OCI-LY1 (cell line): ENCODE measurements around the gene POTEJ.
"Not testable (repeated sequence)": the region's sequence is repeated elsewhere in the genome, so short reads cannot be mapped to it uniquely, and the experiment has no call there.

ENCODE experiments used
- H2AFZ ChIP-seq: fragments of 200-600 bp; sonication (generic), shearing (Covaris generic); 2 replicates; pipeline ENCODE4 v1.6.0; 2014; ENCODE audit warnings: antibody characterized with exemption, mild to moderate bottlenecking, low read length
- H3F3A ChIP-seq: fragments of 200-600 bp; sonication (generic), shearing (Covaris generic); 2 replicates; pipeline ENCODE4 v1.6.0; 2014; ENCODE audit warnings: mild to moderate bottlenecking, antibody characterized with exemption, low read length, moderate library complexity; ENCODE audit not compliant: insufficient read depth
- H3K27ac ChIP-seq: fragments of 200-600 bp; sonication (generic); 2 replicates; pipeline ENCODE4 v1.5.1; 2014; ENCODE audit warnings: low read length, mixed run types, mild to moderate bottlenecking, low read depth; ENCODE audit not compliant: poor library complexity, severe bottlenecking
- H3K27me3 ChIP-seq: fragments of 200-600 bp; sonication (generic); 2 replicates; pipeline ENCODE4 v1.6.0; 2014; ENCODE audit warnings: antibody characterized with exemption, mild to moderate bottlenecking, low read length, moderate library complexity; ENCODE audit not compliant: insufficient read depth
- H3K36me3 ChIP-seq: fragments of 200-600 bp; sonication (generic); 2 replicates; pipeline ENCODE4 v1.6.1; 2014; ENCODE audit warnings: mild to moderate bottlenecking, antibody characterized with exemption, low read length, moderate library complexity, mixed read lengths; ENCODE audit not compliant: insufficient read depth
- H3K4me1 ChIP-seq: fragments of 200-600 bp; sonication (generic); 2 replicates; pipeline ENCODE4 v1.5.1; 2014; ENCODE audit warnings: mild to moderate bottlenecking, low read length, moderate library complexity; ENCODE audit not compliant: insufficient read depth, severe bottlenecking
- H3K4me2 ChIP-seq: fragments of 200-600 bp; sonication (generic), shearing (Covaris generic); 2 replicates; pipeline ENCODE4 v1.6.1; 2014; ENCODE audit warnings: low read length
- H3K4me3 ChIP-seq: fragments of 200-600 bp; sonication (generic); 2 replicates; pipeline ENCODE4 v1.5.1; 2014; ENCODE audit warnings: low read length, low read depth, mild to moderate bottlenecking, mixed read lengths; ENCODE audit not compliant: poor library complexity, severe bottlenecking
- H3K79me2 ChIP-seq: fragments of 200-600 bp; shearing (Covaris generic); 2 replicates; pipeline ENCODE4 v1.6.1; 2016; ENCODE audit warnings: mixed run types, low read length, mixed read lengths; ENCODE audit not compliant: insufficient read depth
- H3K9ac ChIP-seq: fragments of 200-600 bp; sonication (generic), shearing (Covaris generic); 2 replicates; pipeline ENCODE4 v1.6.1; 2014; ENCODE audit warnings: mild to moderate bottlenecking, low read length, mixed read lengths
- H3K9me2 ChIP-seq: fragments of 200-600 bp; sonication (generic), shearing (Covaris generic); 2 replicates; pipeline ENCODE4 v1.6.1; 2014; ENCODE audit warnings: low read depth, mild to moderate bottlenecking, low read length, mixed read lengths
- H3K9me3 ChIP-seq: fragments of 200-600 bp; shearing (Covaris generic); 2 replicates; pipeline ENCODE4 v1.6.1; 2014; ENCODE audit warnings: low read length, mixed read lengths
- H4K20me1 ChIP-seq: fragments of 200-600 bp; sonication (generic), shearing (Covaris generic); 2 replicates; pipeline ENCODE4 v1.6.0; 2016; ENCODE audit warnings: mild to moderate bottlenecking, low read length; ENCODE audit not compliant: insufficient read depth

The POTEJ gene

GRCh38 chr2:130664506-130664905 is 53.3 kb downstream of the POTEJ start:
- H3K4me1 ChIP-seq, H3F3A ChIP-seq: not testable (repeated sequence)

DNA sequence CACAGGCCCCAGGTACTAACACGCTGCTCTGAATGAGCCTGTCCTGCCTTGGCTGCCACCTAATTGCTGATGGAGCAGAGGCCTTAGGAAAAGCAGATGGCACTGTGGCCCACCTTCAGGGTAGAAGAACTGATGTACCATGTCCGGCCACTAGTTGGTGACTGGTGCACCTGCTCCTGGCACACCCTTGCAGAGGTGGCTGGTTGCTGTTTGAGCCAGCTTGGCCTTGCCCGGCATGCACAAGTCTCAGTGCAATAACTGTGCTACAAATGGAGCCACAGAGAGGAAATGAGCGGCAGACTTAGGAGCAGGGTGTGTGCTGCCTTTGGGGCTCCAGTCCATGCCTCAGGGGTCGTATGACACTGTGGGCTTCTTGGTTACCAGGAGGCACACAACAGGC is 54.4 kb downstream of the POTEJ start:
- not testable (repeated sequence) for H3K9me2 ChIP-seq, H3K9ac ChIP-seq, H3F3A ChIP-seq, H3K9me3 ChIP-seq, H3K27ac ChIP-seq, H4K20me1 ChIP-seq, H3K4me2 ChIP-seq, H3K36me3 ChIP-seq, H3K4me1 ChIP-seq, H2AFZ ChIP-seq, H3K79me2 ChIP-seq, H3K4me3 ChIP-seq, H3K27me3 ChIP-seq

More at GRCh38 chr2:130664506-130664905, 53.3 kb downstream of the POTEJ start:
- not testable (repeated sequence) for H3K9me2 ChIP-seq, H4K20me1 ChIP-seq, H3K9me3 ChIP-seq, H3K79me2 ChIP-seq, H3K4me3 ChIP-seq, H3K27ac ChIP-seq, H3K36me3 ChIP-seq, H3K9ac ChIP-seq, H3K27me3 ChIP-seq, H2AFZ ChIP-seq, H3K4me2 ChIP-seq

DNA sequence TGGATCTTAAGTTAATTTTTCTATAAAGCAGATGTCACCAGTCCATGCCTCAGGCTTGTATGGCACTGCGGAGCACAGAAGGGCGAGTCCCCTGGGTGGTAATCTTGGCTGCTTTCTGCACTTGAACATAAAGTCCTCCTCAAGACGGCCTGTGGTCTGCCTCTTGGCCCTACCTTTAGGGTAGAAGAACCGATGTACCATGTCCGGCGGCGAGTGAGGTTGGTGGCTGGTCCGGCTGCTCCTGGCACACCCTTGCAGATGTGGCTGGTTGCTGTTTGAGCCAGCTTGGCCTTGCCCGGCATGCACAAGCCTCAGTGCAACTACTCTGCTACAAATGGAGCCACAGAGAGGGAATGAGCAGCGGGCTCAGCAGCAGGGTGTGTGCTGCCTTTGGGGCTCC is 56.3 kb downstream of the POTEJ start:
- not testable (repeated sequence) for H3K27ac ChIP-seq, H2AFZ ChIP-seq, H3K36me3 ChIP-seq, H3K79me2 ChIP-seq, H3K4me3 ChIP-seq, H3K4me2 ChIP-seq, H4K20me1 ChIP-seq, H3F3A ChIP-seq, H3K27me3 ChIP-seq, H3K9ac ChIP-seq, H3K4me1 ChIP-seq, H3K9me3 ChIP-seq, H3K9me2 ChIP-seq

DNA sequence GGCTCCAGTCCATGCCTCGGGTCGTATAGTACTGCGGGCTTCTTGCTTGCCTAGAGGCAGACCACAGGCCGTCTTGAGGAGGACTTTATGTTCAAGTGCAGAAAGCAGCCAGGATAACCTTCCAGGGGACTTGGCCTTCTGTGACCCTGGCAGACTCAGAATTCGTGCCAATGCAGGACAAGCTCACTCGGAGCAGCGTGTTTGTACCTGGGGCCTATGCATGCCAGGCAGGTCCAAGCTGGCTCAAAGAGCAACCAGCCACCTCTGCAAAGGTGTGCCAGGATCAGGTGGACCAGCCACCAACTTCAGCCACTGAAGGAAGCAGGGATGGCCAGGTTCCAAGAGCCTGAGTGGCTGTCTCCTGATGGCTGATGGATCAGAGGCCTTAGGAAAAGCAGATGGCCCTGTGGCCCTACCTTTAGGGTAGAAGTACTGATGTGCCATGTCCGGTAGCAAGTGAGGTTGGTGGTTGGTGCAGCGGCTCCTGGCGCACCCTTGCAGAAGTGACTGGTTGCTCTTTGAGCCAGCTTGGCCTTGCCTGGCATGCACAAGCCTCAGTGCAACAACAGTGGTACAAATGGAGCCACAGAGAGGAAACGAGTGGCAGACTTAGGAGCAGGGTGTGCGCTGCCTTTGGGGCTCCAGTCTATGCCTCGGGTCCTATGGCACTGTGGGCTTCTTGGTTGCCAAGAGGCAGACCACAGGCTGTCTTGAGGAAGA is 58.9 kb downstream of the POTEJ start:
- not testable (repeated sequence) for H3F3A ChIP-seq, H3K4me1 ChIP-seq, H2AFZ ChIP-seq, H3K27me3 ChIP-seq, H3K27ac ChIP-seq, H4K20me1 ChIP-seq, H3K79me2 ChIP-seq, H3K9me2 ChIP-seq, H3K9me3 ChIP-seq, H3K4me3 ChIP-seq, H3K36me3 ChIP-seq, H3K4me2 ChIP-seq, H3K9ac ChIP-seq

DNA sequence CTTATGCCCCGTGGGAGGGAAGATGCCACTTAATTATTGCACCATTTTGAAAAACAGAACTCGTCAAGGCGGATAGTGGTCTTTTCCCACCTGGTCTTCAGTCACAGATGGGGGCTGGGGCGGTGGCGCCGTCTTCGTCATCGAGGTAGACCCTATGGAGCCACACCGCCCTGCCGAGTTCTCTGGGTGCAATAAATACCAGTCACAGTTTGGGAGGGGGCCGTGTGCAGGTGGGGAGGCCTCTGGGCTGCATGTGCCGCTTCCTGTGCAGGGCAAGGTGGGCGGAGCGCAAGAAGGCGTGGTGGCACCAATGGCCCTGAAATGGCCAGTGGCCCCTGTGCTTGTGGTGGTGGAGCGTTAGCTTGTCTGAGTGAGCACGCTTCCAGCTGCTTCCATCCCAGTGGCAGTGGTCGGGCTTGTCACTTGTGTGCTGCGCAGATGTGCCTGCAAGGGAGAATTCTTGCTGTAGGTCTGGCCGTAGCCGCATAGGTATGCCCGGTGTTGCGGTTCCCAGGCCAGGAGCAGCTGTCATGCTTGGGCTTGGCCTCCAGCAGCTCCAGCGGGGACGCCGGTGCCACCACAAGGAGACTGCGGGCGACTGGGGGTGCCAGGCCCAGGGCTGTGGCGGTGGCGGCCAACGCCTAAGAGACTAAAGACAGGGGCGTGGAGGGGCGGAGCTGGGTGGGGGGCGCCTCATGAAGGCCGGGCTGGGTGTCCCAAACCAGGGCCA is 81.0 kb downstream of the POTEJ start:
- H3K4me1 ChIP-seq, H3K27ac ChIP-seq, H3K9me2 ChIP-seq, H3K4me3 ChIP-seq, H3K79me2 ChIP-seq, H3K4me2 ChIP-seq, H2AFZ ChIP-seq, H3K9me3 ChIP-seq, H3K9ac ChIP-seq, H3K27me3 ChIP-seq, H3K36me3 ChIP-seq, H4K20me1 ChIP-seq, H3F3A ChIP-seq: not testable (repeated sequence)

DNA sequence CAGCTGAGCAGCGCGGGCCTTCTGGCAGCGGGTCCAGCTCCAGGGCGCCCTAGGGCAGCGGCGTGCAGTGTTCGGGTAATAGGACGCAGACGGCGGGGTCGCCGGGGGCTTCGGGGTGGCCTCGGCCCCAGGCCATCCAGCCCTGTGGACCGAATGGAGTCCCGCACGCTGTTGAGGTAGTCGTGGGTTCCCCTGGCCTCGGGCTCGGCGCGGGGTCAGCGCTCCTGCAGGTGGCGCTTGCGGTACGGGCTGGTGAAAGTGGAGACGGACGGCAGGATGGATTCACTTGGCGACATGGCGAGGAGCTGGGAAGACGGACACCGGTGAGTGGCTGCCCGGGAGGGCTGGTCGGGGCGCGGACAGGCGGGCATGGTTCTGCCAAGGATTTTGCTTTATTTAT is 82.2 kb downstream of the POTEJ start:
- not testable (repeated sequence) for H3K36me3 ChIP-seq, H3K9me3 ChIP-seq, H3K4me1 ChIP-seq, H4K20me1 ChIP-seq, H3K79me2 ChIP-seq, H2AFZ ChIP-seq, H3K27me3 ChIP-seq, H3F3A ChIP-seq, H3K9me2 ChIP-seq, H3K4me2 ChIP-seq, H3K9ac ChIP-seq, H3K27ac ChIP-seq
- H3K4me3 ChIP-seq: peak overlapping the region; percentile 37

DNA sequence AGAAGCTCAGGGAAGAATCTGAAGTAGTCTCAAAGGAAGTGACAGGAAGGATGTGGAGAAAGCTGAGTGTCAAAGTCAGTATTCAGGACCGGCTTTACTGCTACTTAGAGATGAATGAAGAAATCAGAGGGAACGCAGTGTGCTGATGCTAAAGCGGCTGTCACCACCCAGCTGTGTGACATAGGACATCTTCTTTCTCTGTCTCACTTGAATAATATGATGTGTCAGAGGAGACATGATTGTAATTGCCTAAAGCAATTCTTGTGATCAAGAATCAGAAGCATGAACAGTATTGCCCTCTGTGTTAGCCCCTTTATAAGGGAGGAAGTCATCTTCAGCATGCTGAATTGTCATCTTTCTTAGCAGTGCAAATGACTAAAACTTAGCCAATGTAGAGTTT is 92.0 kb downstream of the POTEJ start:
- not testable (repeated sequence) for H3K9me3 ChIP-seq, H3F3A ChIP-seq, H4K20me1 ChIP-seq, H2AFZ ChIP-seq, H3K4me3 ChIP-seq, H3K4me2 ChIP-seq, H3K9me2 ChIP-seq, H3K4me1 ChIP-seq, H3K36me3 ChIP-seq, H3K9ac ChIP-seq, H3K27me3 ChIP-seq, H3K79me2 ChIP-seq, H3K27ac ChIP-seq
